ENCODE measurements around the gene NXNL1.

DNA sequence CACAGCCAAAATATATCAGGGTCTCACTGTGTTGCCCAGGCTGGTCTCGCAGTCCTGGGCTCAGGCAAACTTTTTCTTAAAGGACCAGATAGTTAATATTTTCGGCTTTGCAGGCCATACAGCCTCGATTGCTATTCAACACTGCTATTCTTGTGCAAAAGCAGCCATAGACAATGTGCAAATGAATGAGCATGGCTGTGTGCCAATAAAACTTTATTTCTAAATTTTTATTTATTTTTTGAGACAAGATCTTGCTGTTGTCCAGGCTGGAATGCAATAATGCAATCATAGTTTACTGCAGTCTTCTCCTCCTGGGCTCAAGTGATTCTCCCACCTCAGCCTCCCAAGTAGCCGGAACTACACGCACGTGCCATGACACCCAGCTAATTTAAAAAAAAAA is 42.5 kb upstream of the NXNL1 start:
- TF ChIP-seq POLR2AphosphoS5 (IDR thresholded peaks at IDR 0.05; ENCODE audit: low read depth, low read length): no peak
- TF ChIP-seq POLR2A (IDR thresholded peaks at IDR 0.05; ENCODE audit: low read depth, low read length): no peak
- TF ChIP-seq TAF1 (IDR thresholded peaks at IDR 0.05; ENCODE audit: low read depth, low read length): no peak
- no peak for TF ChIP-seq SPI1 (IDR thresholded peaks at IDR 0.05; ENCODE audit: low read depth, low read length)
- TF ChIP-seq POU2F2 (IDR thresholded peaks at IDR 0.05; ENCODE audit: low read depth, low read length): no peak
- TF ChIP-seq PAX5 (IDR thresholded peaks at IDR 0.05; ENCODE audit: insufficient read depth, low read length, severe bottlenecking): no peak

Measured in GM12891 (cell line).